HUES6 (cell line): ENCODE results near the gene DYRK3.
A peak's percentile ranks its signal among the peaks of the same experiment; 100 is the strongest.

Source experiments
- H3K27ac ChIP-seq: 2 replicates; pipeline ENCODE4 v1.7.0; 2013; ENCODE audit warnings: low read depth, mild to moderate bottlenecking, low read length, inconsistent platforms
- H3K27me3 ChIP-seq: 2 replicates; pipeline ENCODE4 v1.6.1; 2013; ENCODE audit warnings: low read length; ENCODE audit not compliant: control insufficient read depth, insufficient read depth
- H3K36me3 ChIP-seq: 2 replicates; pipeline ENCODE4 v1.6.1; 2013; ENCODE audit warnings: low read length; ENCODE audit not compliant: control insufficient read depth, insufficient read depth
- H3K4me1 ChIP-seq: 2 replicates; pipeline ENCODE4 v1.6.1; 2013; ENCODE audit warnings: low read length; ENCODE audit not compliant: control insufficient read depth, insufficient read depth
- H3K4me3 ChIP-seq: 2 replicates; pipeline ENCODE4 v1.5.1; 2013; ENCODE audit warnings: low read depth, low read length
- H3K9ac ChIP-seq: one replicate; pipeline ENCODE4 v1.6.1; 2013; ENCODE audit warnings: mild to moderate bottlenecking, low read length
- H3K9me3 ChIP-seq: 2 replicates; pipeline ENCODE4 v1.6.1; 2013; ENCODE audit warnings: low read depth, low read length; ENCODE audit not compliant: control insufficient read depth, insufficient read depth

DYRK3 gene

DNA sequence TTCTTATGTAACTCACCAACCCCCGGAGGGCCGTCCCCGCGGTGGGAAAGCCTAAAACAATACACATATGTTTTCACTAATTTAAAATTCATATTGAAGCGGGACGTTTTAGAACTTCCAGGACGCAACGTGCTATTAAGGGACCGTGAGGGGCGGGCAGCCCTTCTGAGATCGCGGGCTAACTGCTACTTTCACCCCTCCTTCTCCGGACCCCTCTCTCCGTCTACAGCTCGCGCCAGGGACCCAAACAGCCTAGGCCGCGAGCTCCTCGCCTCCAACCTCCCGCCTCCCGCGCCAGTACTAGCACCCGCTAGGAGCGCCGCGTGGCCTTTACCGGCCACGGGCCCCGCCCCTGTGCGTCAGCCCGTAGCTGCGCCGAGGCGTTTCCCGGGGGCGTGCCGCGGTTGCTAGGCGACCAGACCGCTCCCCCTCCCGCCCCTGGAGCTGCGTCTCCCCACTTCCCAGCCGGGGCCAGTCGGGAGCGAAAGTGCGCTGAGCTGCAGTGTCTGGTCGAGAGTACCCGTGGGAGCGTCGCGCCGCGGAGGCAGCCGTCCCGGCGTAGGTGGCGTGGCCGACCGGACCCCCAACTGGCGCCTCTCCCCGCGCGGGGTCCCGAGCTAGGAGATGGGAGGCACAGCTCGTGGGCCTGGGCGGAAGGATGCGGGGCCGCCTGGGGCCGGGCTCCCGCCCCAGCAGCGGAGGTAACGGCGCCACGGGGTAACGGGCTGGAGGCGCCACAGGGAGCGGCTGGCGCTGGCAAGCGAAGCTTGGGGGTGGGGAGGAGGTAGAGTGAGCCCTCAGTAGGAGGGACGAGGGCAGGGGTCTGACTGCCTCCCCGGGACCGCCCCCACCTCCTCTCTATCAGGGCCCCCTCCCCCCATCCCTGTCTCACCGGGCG is at the start of gene DYRK3:
DYRK3 (plus strand) TSS at position 457 of the 898 bp plus-strand sequence; CDS start at position 625, 168 bp downstream.
- no peaks in the 10 kb centered on the region for H3K36me3 ChIP-seq
- peaks cover 6% of the 10 kb centered on the region; the same call in 1 of the 2 replicates for H3K27me3 ChIP-seq
- H3K9me3 ChIP-seq = no peaks in the 10 kb centered on the region
- H3K4me3 ChIP-seq = peak within 1 kb of the TSS; percentile 96
- peak within 1 kb of the TSS; percentile 76 for H3K9ac ChIP-seq
- H3K4me1 ChIP-seq = peaks cover 17% of the 10 kb centered on the region
- H3K27ac ChIP-seq = no peak within 1 kb of the TSS; the same call in 1 of the 2 replicates

DNA sequence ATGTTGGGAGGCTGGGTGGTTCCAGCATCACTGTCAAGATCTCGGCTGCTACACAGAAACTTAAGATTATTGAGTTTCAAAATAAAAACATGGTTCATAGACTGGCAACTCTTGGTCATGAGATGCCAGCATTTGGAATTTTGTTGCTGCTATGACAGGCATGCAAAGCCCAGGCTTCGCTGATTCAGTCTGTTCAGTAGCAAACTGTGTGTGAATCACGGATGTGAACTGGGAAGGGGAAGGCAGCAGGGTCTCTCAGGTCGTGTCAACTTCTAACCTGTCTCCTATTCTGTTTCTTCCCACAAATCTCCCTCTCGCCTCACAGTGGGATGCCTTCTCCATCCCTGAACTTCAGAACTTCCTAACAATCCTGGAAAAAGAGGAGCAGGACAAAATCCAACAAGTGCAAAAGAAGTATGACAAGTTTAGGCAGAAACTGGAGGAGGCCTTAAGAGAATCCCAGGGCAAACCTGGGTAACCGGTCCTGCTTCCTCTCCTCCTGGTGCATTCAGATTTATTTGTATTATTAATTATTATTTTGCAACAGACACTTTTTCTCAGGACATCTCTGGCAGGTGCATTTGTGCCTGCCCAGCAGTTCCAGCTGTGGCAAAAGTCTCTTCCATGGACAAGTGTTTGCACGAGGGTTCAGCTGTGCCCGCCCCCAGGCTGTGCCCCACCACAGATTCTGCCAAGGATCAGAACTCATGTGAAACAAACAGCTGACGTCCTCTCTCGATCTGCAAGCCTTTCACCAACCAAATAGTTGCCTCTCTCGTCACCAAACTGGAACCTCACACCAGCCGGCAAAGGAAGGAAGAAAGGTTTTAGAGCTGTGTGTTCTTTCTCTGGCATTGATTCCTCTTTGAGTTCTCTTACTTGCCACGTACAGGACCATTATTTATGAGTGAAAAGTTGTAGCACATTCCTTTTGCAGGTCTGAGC is 48.6 kb upstream of the DYRK3 start:
- Histone ChIP-seq H3K9me3 (no peaks in the 10 kb centered on the region), H3K9ac (no peak overlapping the region), H3K4me3 (no peak overlapping the region), H3K36me3 (peaks cover 13% of the 10 kb centered on the region), H3K4me1 (no peaks in the 10 kb centered on the region), H3K27me3 (no peaks in the 10 kb centered on the region), H3K27ac (no peak overlapping the region)

- no peaks in the 10 kb centered on the region for H3K9me3 ChIP-seq
- no peaks in the 10 kb centered on the region for H3K4me1 ChIP-seq
- no peak overlapping the region for H3K27ac ChIP-seq
- no peak overlapping the region for H3K4me3 ChIP-seq
- no peaks in the 10 kb centered on the region for H3K27me3 ChIP-seq
- H3K9ac ChIP-seq = no peak overlapping the region
- H3K36me3 ChIP-seq = peaks cover 24% of the 10 kb centered on the region
Observed at GRCh38 chr1:206587904-206588303, 47.4 kb upstream of the DYRK3 start.

- Histone ChIP-seq H3K36me3 (peaks cover 28% of the 10 kb centered on the region), H3K4me1 (no peaks in the 10 kb centered on the region), H3K9ac (no peak overlapping the region), H3K9me3 (no peaks in the 10 kb centered on the region), H3K27ac (no peak overlapping the region), H3K27me3 (no peaks in the 10 kb centered on the region), H3K4me3 (no peak overlapping the region)
Observed at GRCh38 chr1:206588492-206588891, 46.8 kb upstream of the DYRK3 start.

DNA sequence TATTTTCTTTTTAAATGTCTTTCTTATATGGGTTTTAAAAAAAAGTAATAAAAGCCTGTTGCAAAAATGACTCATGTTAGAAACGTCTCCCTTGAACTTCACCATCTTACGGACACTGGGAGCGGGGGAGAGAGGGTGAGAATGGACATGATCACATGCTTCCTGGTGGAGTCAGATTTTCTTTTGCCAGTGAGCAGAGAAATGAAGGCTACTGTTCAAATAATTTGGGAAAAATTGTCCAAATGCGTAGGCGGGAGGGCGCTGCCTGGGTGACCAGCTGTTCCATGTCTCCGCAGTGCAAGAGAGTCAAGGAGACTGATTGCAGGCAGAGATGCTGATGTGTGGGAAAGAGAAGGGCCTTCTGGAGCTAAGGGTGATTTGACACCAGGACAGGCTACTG is 46.1 kb upstream of the DYRK3 start:
- H3K27ac ChIP-seq = no peak overlapping the region
- no peak overlapping the region for H3K4me3 ChIP-seq
- no peaks in the 10 kb centered on the region for H3K9me3 ChIP-seq
- H3K27me3 ChIP-seq = no peaks in the 10 kb centered on the region
- H3K4me1 ChIP-seq = no peaks in the 10 kb centered on the region
- no peak overlapping the region for H3K9ac ChIP-seq
- H3K36me3 ChIP-seq = peaks cover 35% of the 10 kb centered on the region

DNA sequence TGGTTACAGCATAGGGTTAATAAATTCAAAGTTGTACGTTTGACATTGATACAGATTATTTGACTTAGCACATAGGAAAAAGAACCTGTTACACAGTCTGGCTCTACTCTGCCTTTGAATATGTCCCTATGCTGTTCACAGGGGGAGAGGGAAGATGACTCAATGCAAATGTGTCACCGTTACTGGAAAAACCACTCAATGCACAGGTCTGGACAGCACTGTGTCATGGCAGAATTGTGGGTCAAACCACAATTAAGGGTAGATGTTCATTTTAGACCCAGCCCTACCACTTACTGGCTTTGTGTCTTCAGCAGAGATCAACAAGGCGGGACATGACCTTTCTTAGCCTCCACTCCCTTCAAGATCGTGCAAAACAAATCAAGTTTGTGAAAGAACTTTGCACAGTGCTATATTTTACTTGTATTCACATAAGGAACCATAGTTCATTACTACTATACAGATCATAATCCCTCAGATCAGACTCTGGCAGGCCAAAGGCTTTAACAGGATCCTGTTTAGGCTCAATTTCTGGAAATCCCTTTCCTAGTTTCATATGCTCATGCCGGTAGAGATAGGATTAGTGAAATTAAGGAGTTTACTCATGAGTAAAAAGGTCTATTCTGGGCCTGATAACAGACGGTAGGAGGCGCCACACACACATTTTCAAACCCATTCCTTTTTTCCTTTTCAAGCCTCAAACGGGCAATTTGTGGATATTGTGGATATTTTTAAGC is 45.1 kb upstream of the DYRK3 start:
- no peak overlapping the region for H3K9ac ChIP-seq
- H3K27ac ChIP-seq = no peak overlapping the region
- no peaks in the 10 kb centered on the region for H3K27me3 ChIP-seq
- H3K4me3 ChIP-seq = no peak overlapping the region
- H3K36me3 ChIP-seq = peaks cover 45% of the 10 kb centered on the region
- no peaks in the 10 kb centered on the region for H3K9me3 ChIP-seq
- H3K4me1 ChIP-seq = no peaks in the 10 kb centered on the region

DNA sequence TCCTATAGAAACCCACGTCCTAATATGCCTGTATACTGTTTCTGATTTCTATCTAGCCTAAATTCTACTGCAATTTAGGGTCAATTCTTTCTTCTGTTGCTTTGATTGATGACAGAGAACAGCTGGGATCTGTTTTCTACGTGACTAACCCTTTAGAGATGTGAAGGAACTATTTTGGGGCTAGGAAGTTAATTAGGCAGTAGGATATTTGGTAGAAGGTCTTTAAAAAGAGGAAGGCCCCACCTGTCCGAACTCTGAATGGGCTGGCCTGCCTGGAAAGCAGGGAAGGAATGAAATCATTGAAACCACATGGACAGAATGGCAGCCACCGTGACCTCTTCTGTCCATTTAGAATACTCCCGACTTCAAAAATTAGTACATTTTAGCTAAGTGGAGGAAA is 44.1 kb upstream of the DYRK3 start:
- H3K27ac ChIP-seq = no peak overlapping the region
- peaks cover 54% of the 10 kb centered on the region for H3K36me3 ChIP-seq
- H3K4me3 ChIP-seq = no peak overlapping the region
- H3K9me3 ChIP-seq = no peaks in the 10 kb centered on the region
- no peaks in the 10 kb centered on the region for H3K4me1 ChIP-seq
- H3K9ac ChIP-seq = no peak overlapping the region
- H3K27me3 ChIP-seq = no peaks in the 10 kb centered on the region

DNA sequence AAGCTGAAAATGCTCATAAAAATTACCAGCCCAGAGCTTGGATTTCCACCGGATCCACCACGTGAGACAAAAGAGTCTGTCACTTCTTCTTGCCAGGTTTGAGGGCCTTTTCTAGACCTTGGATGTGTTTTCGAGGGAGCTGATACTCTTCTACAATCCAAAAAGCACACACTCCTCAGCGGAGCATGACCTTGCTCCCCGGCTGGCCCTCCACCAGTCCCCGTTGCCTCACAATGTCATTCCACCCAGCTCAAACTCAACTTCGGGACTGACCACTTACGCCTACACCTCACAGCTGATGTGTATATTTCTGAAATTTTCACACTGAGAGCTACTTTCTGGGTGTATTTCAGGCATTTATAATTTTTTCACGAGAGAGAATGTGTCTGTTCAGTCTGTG is 43.6 kb upstream of the DYRK3 start:
- Histone ChIP-seq H3K9me3 (no peaks in the 10 kb centered on the region), H3K4me3 (no peak overlapping the region), H3K27ac (no peak overlapping the region), H3K36me3 (peaks cover 55% of the 10 kb centered on the region), H3K4me1 (no peaks in the 10 kb centered on the region), H3K9ac (no peak overlapping the region), H3K27me3 (no peaks in the 10 kb centered on the region)

DNA sequence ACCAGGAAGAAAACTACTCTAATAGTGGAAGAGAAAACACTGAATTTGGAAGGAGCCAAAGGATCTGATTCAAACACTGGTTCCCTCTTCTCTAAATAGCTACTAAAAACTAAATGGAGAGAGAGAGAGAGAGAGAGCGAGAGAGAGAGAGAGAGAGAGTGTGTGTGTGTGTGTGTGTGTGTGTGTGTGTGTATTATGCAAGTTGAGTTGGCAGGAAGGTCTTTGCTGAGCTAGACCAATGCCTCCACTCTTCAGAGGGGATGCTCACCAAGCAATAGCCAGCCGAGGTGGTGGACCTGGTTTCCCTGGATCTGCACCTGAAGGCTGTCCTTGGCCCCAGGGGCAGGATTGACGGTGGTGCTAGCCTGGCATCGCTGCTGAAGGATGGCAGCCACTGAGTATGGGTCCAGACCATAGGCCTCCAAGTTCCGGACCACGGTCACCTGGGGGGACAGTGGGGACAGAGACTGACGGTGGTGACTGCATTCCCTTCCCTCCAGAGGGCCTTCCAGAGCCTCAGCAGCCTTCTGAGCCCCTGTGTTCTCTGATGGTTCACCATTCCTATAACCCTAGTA is 41.9 kb upstream of the DYRK3 start:
- H3K9me3 ChIP-seq = no peaks in the 10 kb centered on the region
- H3K4me3 ChIP-seq = no peak overlapping the region
- H3K4me1 ChIP-seq = no peaks in the 10 kb centered on the region
- H3K9ac ChIP-seq = no peak overlapping the region
- peaks cover 67% of the 10 kb centered on the region for H3K36me3 ChIP-seq
- H3K27ac ChIP-seq = no peak overlapping the region
- no peaks in the 10 kb centered on the region for H3K27me3 ChIP-seq

GRCh38 chr1:206595581-206596318 is 39.6 kb upstream of the DYRK3 start:
- Histone ChIP-seq H3K9me3 (no peaks in the 10 kb centered on the region), H3K36me3 (peaks cover 84% of the 10 kb centered on the region), H3K27me3 (no peaks in the 10 kb centered on the region), H3K4me3 (no peak overlapping the region), H3K9ac (no peak overlapping the region), H3K4me1 (no peaks in the 10 kb centered on the region), H3K27ac (no peak overlapping the region)
